GM10266 (cell line): ENCODE data around the gene IGFN1.
A peak's percentile ranks its signal among the peaks of the same experiment; 100 is the strongest.

Source experiments
- DNase-seq: peaks from one replicate; pipeline ENCODE4 v3.0.0; 2012; ENCODE audit errors: extremely low spot score
- CTCF ChIP-seq: IDR thresholded peaks from 2 replicates; pipeline ENCODE4 v1.5.1; 2012; ENCODE audit warnings: mild to moderate bottlenecking, low read depth; ENCODE audit not compliant: control insufficient read depth, insufficient read depth; ENCODE audit errors: missing control alignments

Gene IGFN1

GRCh38 chr1:201163707-201164106, 26.9 kb upstream of the IGFN1 start:
- no peak for DNase-seq
- TF ChIP-seq CTCF: no peak

DNA sequence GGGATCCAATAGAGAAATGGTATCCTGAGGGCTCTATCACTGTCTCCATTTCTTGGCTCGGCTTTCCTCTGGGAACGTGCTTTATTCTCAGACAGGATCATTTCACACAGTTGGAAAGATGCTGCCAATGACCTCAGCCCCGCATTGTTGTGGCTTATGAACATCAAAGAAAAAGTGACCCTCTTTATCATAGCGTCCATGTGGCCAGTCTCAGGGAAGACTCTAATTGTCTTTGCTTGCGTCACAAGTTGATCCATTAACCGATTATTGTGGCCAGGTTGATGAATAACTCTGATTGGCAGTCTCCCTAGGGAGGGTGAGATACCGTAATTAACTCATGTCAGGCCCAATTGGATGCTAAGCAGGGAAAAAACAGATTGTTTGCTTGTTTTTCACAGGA, 26.0 kb upstream of the IGFN1 start:
- TF ChIP-seq CTCF: no peak

DNA sequence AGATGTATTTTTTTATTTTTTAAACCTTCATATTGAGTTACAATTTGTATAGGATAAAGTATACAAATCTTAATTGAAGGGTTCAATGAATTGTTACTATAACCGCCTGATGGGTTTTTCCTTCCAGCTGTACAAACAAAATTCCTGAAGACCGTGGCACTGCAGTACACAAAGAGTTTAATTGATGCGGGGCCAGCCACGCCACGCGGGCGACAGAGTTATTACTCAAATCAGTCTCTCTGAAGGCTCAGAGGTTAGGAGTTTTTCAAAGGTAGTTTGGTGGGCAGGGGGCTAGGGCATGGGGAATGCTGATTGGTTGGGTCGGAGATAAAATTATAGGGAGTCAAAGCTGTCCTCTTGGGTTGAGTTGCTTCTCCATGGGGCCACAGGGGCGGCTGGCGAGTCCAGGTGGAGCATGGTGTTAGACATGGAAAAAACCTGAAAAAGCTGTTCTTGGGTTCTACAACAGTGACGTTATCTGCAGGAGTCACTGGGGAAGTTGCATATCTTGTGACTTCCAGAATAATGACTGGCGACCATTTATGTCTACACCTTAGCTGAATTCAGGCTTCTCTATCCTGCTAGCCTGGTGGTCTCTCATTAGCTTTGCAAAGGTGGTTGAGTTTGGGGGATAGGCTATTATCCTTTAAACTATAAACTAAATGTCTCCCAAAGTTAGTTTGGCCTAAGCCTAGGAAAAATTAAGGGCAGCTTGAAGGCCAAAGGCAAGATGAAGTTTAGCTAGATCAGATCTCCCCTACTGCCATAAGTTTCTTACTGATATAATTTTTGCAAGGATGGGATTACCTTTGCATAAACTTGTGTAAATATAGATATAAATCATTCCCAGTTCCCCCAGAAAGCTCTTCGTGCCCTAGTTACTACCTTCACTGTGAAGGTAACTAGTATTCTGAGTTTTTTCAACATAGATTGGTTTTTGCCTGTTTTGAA, 23.3 kb upstream of the IGFN1 start:
- TF ChIP-seq CTCF: no peak
- DNase-seq: no peak

More for the DNA sequence above, 26.0 kb upstream of the IGFN1 start:
- DNase-seq: no peak

DNA sequence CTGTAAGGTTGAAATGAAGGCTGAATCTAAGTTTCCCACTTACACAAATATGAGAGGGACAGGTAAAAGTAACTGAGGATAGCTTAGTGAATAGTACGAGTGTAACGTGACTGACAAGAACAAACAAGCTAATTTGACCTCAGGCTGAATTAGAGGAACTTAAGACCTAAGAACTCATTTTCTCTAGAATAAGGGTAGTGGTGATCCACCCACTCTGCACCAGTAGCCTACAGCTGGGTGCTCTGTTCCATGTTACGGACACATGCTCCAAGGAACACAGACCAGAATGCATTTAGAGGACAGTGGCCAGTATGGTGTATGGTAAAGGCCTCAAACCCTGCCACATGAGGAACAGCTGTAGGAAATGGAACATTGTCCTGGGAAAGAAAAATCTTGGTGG, 21.4 kb upstream of the IGFN1 start:
- DNase-seq: no peak
- TF ChIP-seq CTCF: no peak

- no peak for TF ChIP-seq CTCF
- no peak for DNase-seq
Measured at GRCh38 chr1:201169971-201170532, 20.6 kb upstream of the IGFN1 start.

DNA sequence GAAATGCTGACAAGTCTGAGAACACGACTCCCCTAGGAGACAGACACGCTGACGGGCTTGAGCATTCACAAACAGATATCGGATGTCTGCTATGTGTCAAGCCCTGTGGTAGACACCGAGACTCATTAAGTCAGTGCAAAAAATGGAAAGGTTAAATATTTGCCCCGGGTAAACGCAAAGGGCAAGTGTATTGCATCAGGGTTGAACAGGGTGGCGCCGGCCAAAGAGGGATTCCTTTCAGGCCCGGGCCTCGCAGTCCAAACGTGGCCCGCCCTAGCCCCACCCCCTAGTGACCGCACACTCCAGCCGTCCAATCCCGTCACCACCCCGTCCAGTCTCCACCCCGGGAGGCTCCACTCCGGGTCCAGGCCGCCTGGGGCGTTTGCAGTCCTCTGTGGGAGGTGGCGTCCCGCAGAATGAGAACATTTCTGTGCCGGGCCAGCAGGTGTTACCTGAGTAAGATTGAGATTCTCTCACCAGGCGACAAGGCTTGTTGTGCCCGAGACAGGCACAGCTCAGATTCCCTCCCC, 20.0 kb upstream of the IGFN1 start:
- no peak for TF ChIP-seq CTCF
- DNase-seq: peak; percentile 92
